Prostate gland (tissue), 2 donors: ENCODE measurements around the gene CD164.

Experiments used
- CTCF ChIP-seq, 4 experiments: fragments of 200-600 bp in 2 of 4; fragments of 450-650 bp in 2 of 4; sonication (generic) in 2 of 4; IDR thresholded peaks; 1 replicate in 3 of 4; 2 replicates in 1 of 4; pipeline ENCODE4 v1.5.1; 2016 to 2019; ENCODE audit warnings: antibody characterized with exemption in 4 of 4, mild to moderate bottlenecking in 2 of 4, moderate library complexity in 2 of 4
- POLR2AphosphoS5 ChIP-seq: sonication (generic); formaldehyde crosslinking; IDR thresholded peaks from one replicate; pipeline ENCODE4 v1.6.1; 2017; ENCODE audit warnings: antibody characterized with exemption

GRCh38 chr6:109327959-109328358 is 54.3 kb downstream of the CD164 start:
- TF ChIP-seq CTCF (IDR thresholded peaks at IDR 0.05): no peak
- TF ChIP-seq POLR2AphosphoS5: no peak
